MM.1S (cell line): ENCODE data around the gene MKLN1.

Experiments
- DNase-seq: peaks from one replicate; pipeline ENCODE4 v3.0.0-alpha.2; 2015
- H2AFZ ChIP-seq: fragments of 300-600 bp; sonication (generic); 2 replicates; pipeline ENCODE4 v1.6.0; 2016; ENCODE audit warnings: antibody characterized with exemption, low read length
- H3F3A ChIP-seq: fragments of 300-600 bp; sonication (generic); 2 replicates; pipeline ENCODE4 v1.6.1; 2016; ENCODE audit warnings: mild to moderate bottlenecking, antibody characterized with exemption, low read length, moderate library complexity, mixed read lengths; ENCODE audit not compliant: insufficient read depth
- H3K27ac ChIP-seq: fragments of 300-600 bp; sonication (generic); 2 replicates; pipeline ENCODE4 v1.5.1; 2016; ENCODE audit warnings: mild to moderate bottlenecking, low read length
- H3K27me3 ChIP-seq: fragments of 300-600 bp; sonication (generic); replicated peaks from 2 replicates; pipeline ENCODE4 v1.6.0; 2016; ENCODE audit warnings: low read length; ENCODE audit not compliant: insufficient read depth
- H3K36me3 ChIP-seq: fragments of 300-600 bp; sonication (generic); replicated peaks from 2 replicates; pipeline ENCODE4 v1.6.1; 2016; ENCODE audit warnings: mild to moderate bottlenecking, low read length, mixed read lengths; ENCODE audit not compliant: insufficient read depth
- H3K4me1 ChIP-seq: fragments of 300-600 bp; sonication (generic); 2 replicates; pipeline ENCODE4 v1.6.1; 2016; ENCODE audit warnings: low read length, mixed read lengths
- H3K4me2 ChIP-seq: fragments of 300-600 bp; sonication (generic); 2 replicates; pipeline ENCODE4 v1.6.0; 2016; ENCODE audit warnings: low read depth, low read length
- H3K4me3 ChIP-seq: fragments of 300-600 bp; sonication (generic); 2 replicates; pipeline ENCODE4 v1.5.1; 2016; ENCODE audit warnings: low read length, mixed read lengths
- H3K79me2 ChIP-seq: fragments of 300-600 bp; sonication (generic); 2 replicates; pipeline ENCODE4 v1.6.1; 2016; ENCODE audit warnings: mixed run types, low read length, mixed read lengths
- H3K9ac ChIP-seq: fragments of 300-600 bp; sonication (generic); 2 replicates; pipeline ENCODE4 v1.6.1; 2016; ENCODE audit warnings: low read length, mixed read lengths
- H3K9me2 ChIP-seq: fragments of 300-600 bp; sonication (generic); replicated peaks from 2 replicates; pipeline ENCODE4 v1.6.1; 2016; ENCODE audit warnings: mild to moderate bottlenecking, low read length, mixed read lengths; ENCODE audit not compliant: insufficient read depth
- H3K9me3 ChIP-seq: fragments of 300-600 bp; sonication (generic); replicated peaks from 2 replicates; pipeline ENCODE4 v1.6.1; 2016; ENCODE audit warnings: mild to moderate bottlenecking, low read length, mixed read lengths; ENCODE audit not compliant: insufficient read depth
- H4K20me1 ChIP-seq: fragments of 300-600 bp; sonication (generic); 2 replicates; pipeline ENCODE4 v1.6.1; 2016; ENCODE audit warnings: mild to moderate bottlenecking, low read length, moderate library complexity, mixed read lengths; ENCODE audit not compliant: insufficient read depth
- EZH2 ChIP-seq: fragments of 300-600 bp; sonication (generic); optimal IDR thresholded peaks from 2 replicates; pipeline ENCODE3; 2017; ENCODE audit warnings: low read depth, mild to moderate bottlenecking, antibody characterized with exemption, low read length, mixed read lengths
- EZH2phosphoT487 ChIP-seq: fragments of 300-600 bp; sonication (generic); IDR thresholded peaks from 2 replicates; pipeline ENCODE4 v1.6.1; 2018; ENCODE audit warnings: antibody characterized with exemption, low read length
- TF ChIP-seq, protein P1 (sequence below): fragments of 300-600 bp; sonication (generic); IDR thresholded peaks from 2 replicates; pipeline ENCODE4 v1.5.1; 2016; ENCODE audit warnings: antibody characterized with exemption, low read length, mixed read lengths

The MKLN1 gene

DNA sequence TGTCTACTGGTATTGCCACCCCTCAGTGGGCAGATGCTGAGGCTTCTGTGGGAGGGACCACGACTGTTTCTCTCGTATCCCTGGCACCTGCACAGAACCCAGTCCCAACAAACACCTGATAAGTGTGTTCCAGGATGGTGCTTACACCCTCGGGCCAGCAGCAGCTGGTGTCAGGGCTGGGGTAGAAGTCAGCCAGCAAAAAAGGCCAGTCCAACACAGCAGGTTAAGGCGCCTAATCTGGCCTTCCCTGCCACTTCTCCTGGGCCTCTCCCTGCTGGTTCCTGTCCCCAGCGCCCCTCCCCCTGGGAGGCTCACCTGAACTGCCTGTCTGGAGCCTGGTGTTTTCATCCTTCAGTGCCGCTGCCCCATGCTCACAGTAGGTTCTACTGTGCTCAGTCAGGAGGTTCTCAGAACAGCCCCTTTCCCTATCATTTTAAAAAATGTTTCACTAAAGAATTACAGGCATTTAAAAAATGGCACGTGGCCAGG, 208.7 kb downstream of the MKLN1 start:
- Histone ChIP-seq H3K9me2 (no peaks in the 10 kb centered on the region), H3K4me2 (no peak overlapping the region), H3K9ac (no peak overlapping the region), H3K4me1 (no peaks in the 10 kb centered on the region), H3K79me2 (no peaks in the 10 kb centered on the region), H3F3A (no peaks in the 10 kb centered on the region), H4K20me1 (no peaks in the 10 kb centered on the region), H2AFZ (no peak overlapping the region), H3K4me3 (no peak overlapping the region), H3K36me3 (no peaks in the 10 kb centered on the region), H3K27ac (no peak overlapping the region), H3K27me3 (no peaks in the 10 kb centered on the region), H3K9me3 (no peaks in the 10 kb centered on the region)
- TF ChIP-seq, protein P1, sequence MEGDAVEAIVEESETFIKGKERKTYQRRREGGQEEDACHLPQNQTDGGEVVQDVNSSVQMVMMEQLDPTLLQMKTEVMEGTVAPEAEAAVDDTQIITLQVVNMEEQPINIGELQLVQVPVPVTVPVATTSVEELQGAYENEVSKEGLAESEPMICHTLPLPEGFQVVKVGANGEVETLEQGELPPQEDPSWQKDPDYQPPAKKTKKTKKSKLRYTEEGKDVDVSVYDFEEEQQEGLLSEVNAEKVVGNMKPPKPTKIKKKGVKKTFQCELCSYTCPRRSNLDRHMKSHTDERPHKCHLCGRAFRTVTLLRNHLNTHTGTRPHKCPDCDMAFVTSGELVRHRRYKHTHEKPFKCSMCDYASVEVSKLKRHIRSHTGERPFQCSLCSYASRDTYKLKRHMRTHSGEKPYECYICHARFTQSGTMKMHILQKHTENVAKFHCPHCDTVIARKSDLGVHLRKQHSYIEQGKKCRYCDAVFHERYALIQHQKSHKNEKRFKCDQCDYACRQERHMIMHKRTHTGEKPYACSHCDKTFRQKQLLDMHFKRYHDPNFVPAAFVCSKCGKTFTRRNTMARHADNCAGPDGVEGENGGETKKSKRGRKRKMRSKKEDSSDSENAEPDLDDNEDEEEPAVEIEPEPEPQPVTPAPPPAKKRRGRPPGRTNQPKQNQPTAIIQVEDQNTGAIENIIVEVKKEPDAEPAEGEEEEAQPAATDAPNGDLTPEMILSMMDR, result no peak
- no peak for TF ChIP-seq EZH2phosphoT487
- TF ChIP-seq EZH2, result no peak
- no peak for DNase-seq

DNA sequence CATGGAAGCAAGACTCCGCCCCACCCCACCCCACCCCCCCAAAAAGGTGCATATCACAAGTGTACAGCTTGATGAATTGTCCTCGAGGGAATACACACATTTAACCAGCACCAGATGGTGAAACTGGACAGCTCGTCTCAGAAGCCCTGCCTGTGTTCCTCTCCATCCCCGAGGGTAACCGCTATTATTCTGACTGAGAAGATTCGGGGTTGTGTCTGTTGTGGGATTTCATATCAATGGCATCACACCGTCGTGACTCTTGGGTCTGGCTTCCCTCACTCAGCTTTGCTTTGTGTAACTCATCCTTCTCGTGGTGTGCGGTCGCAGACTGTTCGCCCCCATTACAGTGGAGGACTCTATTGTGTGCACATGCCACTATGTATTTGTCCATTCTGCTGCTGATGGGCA, 209.9 kb downstream of the MKLN1 start:
- Histone ChIP-seq H3K4me2 (no peak overlapping the region), H3K9me3 (no peaks in the 10 kb centered on the region), H2AFZ (no peak overlapping the region), H3F3A (no peaks in the 10 kb centered on the region), H3K9me2 (no peaks in the 10 kb centered on the region), H3K27ac (no peak overlapping the region), H3K4me1 (no peaks in the 10 kb centered on the region), H3K79me2 (no peaks in the 10 kb centered on the region), H3K4me3 (no peak overlapping the region), H3K36me3 (no peaks in the 10 kb centered on the region), H3K9ac (no peak overlapping the region), H3K27me3 (no peaks in the 10 kb centered on the region), H4K20me1 (no peaks in the 10 kb centered on the region)
- DNase-seq, result no peak
- TF ChIP-seq, protein P1, result no peak
- no peak for TF ChIP-seq EZH2
- no peak for TF ChIP-seq EZH2phosphoT487

DNA sequence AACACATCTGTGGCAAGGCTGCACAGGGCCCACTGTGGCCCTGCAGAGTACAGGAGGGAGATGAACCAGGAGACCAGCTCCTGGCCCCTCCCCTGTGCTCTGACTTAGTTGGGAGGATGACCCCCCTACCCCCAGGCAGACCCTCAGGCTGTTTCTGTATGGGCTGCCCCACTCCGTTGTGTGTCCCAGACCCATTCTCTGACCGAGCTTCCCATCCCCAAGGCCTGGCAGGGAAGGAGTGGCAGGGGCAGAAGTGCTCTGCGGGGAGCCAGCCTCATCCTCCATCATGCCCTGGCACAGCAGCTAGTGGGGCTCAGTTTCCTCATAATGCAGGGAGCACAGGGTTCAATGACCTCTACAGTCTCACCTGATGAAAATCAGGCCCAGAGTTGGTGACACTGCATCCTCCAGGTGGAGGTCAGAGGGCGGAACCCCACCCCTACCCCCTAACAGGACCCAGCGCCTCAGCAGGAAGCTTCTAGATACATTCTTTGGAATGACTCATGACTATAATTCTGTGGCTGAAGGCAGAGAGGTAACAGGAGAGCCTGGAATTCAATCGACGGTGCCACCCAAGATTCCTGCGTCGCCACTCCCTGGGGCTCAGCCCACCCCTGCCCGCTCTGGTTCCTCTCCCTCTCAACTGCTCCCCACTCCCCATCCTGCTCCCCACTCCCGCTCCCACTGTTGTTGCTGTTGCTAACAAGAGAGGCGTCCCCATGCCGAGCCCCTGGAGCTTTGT, 210.6 kb downstream of the MKLN1 start:
- H4K20me1 ChIP-seq, result no peaks in the 10 kb centered on the region
- no peaks in the 10 kb centered on the region for H3K36me3 ChIP-seq
- H2AFZ ChIP-seq, result no peak overlapping the region
- no peak overlapping the region for H3K27ac ChIP-seq
- H3K79me2 ChIP-seq, result no peaks in the 10 kb centered on the region
- H3K4me3 ChIP-seq, result no peak overlapping the region
- no peaks in the 10 kb centered on the region for H3F3A ChIP-seq
- DNase-seq, result no peak
- H3K27me3 ChIP-seq, result no peaks in the 10 kb centered on the region
- no peaks in the 10 kb centered on the region for H3K4me1 ChIP-seq
- no peaks in the 10 kb centered on the region for H3K9me2 ChIP-seq
- TF ChIP-seq, protein P1, result no peak
- TF ChIP-seq EZH2 (no peak), EZH2phosphoT487 (no peak)
- no peak overlapping the region for H3K9ac ChIP-seq
- H3K4me2 ChIP-seq, result no peak overlapping the region
- no peaks in the 10 kb centered on the region for H3K9me3 ChIP-seq
